ENCODE data around the gene ANKRD34B. TPM values are rescaled to one million over a fixed set of nuclear protein-coding genes. Genes with fewer than 3 reads are reported as not detected.

ANKRD34B gene
- total RNA-seq, 2 experiments from 2014 or later, result not detected

GRCh38 chr5:80565330-80565729, 4.8 kb downstream of the ANKRD34B start:
- Mint-ChIP-seq H3K36me3 (ENCODE audit: low read depth) (no peaks in the 10 kb centered on the region), H3K9me3 (no peaks in the 10 kb centered on the region), H3K27me3 (peaks cover 49% of the 10 kb centered on the region), H3K4me3 (no peak overlapping the region), H3K4me1 (ENCODE audit: low read depth) (no peaks in the 10 kb centered on the region), H3K27ac (no peak overlapping the region)
- H3K4me3 ChIP-seq (ENCODE audit: low read length), result no peak overlapping the region
- H3K36me3 ChIP-seq (ENCODE audit: insufficient read depth, low read length), result no peaks in the 10 kb centered on the region
- CTCF ChIA-PET, result no interaction called here
- H3K27ac ChIP-seq (ENCODE audit: low read depth in 1 of 2, low read length in 2 of 2), result no peak overlapping the region
- TF ChIP-seq CTCF (IDR thresholded peaks at IDR 0.05), result no peak
- POLR2A ChIA-PET, result no interaction called here
- intact Hi-C loops (cut with DNase I, micrococcal nuclease), result no loop called here
- no peak for ATAC-seq (ENCODE audit: poor library complexity)
- H3K9me3 ChIP-seq (ENCODE audit: control insufficient read depth in 1 of 2, insufficient read depth in 1 of 2, low read length in 2 of 2), result peaks cover 0 to 5% of the 10 kb centered on the region in 2 experiments
- no peak for DNase-seq
- H3K27me3 ChIP-seq (ENCODE audit: control insufficient read depth in 1 of 2, insufficient read depth in 2 of 2, low read length in 2 of 2), result peaks cover 21 to 39% of the 10 kb centered on the region in 2 experiments
- H3K4me1 ChIP-seq (ENCODE audit: insufficient read depth, low read length), result peaks cover 13% of the 10 kb centered on the region

GRCh38 chr5:80559244-80559643, 10.8 kb downstream of the ANKRD34B start:
- Histone ChIP-seq H3K27me3 (ENCODE audit: control insufficient read depth in 1 of 2, insufficient read depth in 2 of 2, low read length in 2 of 2) (peaks cover 5 to 16% of the 10 kb centered on the region in 2 experiments), H3K9me3 (ENCODE audit: control insufficient read depth in 1 of 2, insufficient read depth in 1 of 2, low read length in 2 of 2) (no peaks in the 10 kb centered on the region), H3K36me3 (ENCODE audit: insufficient read depth, low read length) (no peaks in the 10 kb centered on the region), H3K4me1 (ENCODE audit: insufficient read depth, low read length) (no peaks in the 10 kb centered on the region), H3K4me3 (ENCODE audit: low read length) (no peak overlapping the region), H3K27ac (ENCODE audit: low read depth in 1 of 2, low read length in 2 of 2) (no peak overlapping the region)
- Mint-ChIP-seq H3K27ac (no peak overlapping the region), H3K4me3 (no peak overlapping the region), H3K4me1 (ENCODE audit: low read depth) (no peaks in the 10 kb centered on the region), H3K9me3 (no peaks in the 10 kb centered on the region), H3K36me3 (ENCODE audit: low read depth) (no peaks in the 10 kb centered on the region), H3K27me3 (peaks cover 56% of the 10 kb centered on the region)
- ChIA-PET CTCF (no interaction called here), POLR2A (no interaction called here)
- DNase-seq (no peak), ATAC-seq (ENCODE audit: poor library complexity) (no peak)
- intact Hi-C loops (cut with DNase I, micrococcal nuclease), result no loop called here
- no peak for TF ChIP-seq CTCF (IDR thresholded peaks at IDR 0.05)

GRCh38 chr5:80555099-80555498, 15.0 kb downstream of the ANKRD34B start:
- H3K27me3 Mint-ChIP-seq, result peaks cover 61% of the 10 kb centered on the region
- no peaks in the 10 kb centered on the region for H3K4me1 Mint-ChIP-seq (ENCODE audit: low read depth)
- H3K4me3 ChIP-seq (ENCODE audit: low read length), result no peak overlapping the region
- H3K4me3 Mint-ChIP-seq, result no peak overlapping the region
- H3K27me3 ChIP-seq (ENCODE audit: control insufficient read depth in 1 of 2, insufficient read depth in 2 of 2, low read length in 2 of 2), result peaks cover 13 to 16% of the 10 kb centered on the region in 2 experiments
- ChIA-PET CTCF (no interaction called here), POLR2A (no interaction called here)
- H3K9me3 Mint-ChIP-seq, result no peaks in the 10 kb centered on the region
- intact Hi-C loops (cut with DNase I, micrococcal nuclease), result no loop called here
- peaks cover 0 to 5% of the 10 kb centered on the region in 2 experiments for H3K9me3 ChIP-seq (ENCODE audit: control insufficient read depth in 1 of 2, insufficient read depth in 1 of 2, low read length in 2 of 2)
- ATAC-seq (ENCODE audit: poor library complexity), result no peak
- no peaks in the 10 kb centered on the region for H3K36me3 Mint-ChIP-seq (ENCODE audit: low read depth)
- no peak overlapping the region for H3K27ac ChIP-seq (ENCODE audit: low read depth in 1 of 2, low read length in 2 of 2)
- no peaks in the 10 kb centered on the region for H3K36me3 ChIP-seq (ENCODE audit: insufficient read depth, low read length)
- TF ChIP-seq CTCF (IDR thresholded peaks at IDR 0.05), result no peak
- DNase-seq, result no peak
- H3K27ac Mint-ChIP-seq, result no peak overlapping the region
- H3K4me1 ChIP-seq (ENCODE audit: insufficient read depth, low read length), result no peaks in the 10 kb centered on the region

Measured in CD4-positive, alpha-beta T cell (primary cell).